ENCODE data around the gene ASB18.

- TF ChIP-seq POLR2A (IDR thresholded peaks at IDR 0.05; ENCODE audit: low read length) (no peak), GATA1 (IDR thresholded peaks at IDR 0.05; ENCODE audit: low read depth, low read length) (no peak)
These were observed 44.9 kb upstream of the ASB18 start for GRCh38 chr2:236308855-236309668.

Measured in erythroblast (primary cell).